GM18505 (cell line): ENCODE data around the gene MRPS12.
"Not testable (repeated sequence)": the region's sequence is repeated elsewhere in the genome, so short reads cannot be mapped to it uniquely, and the experiment has no call there.

Experiments
- ATAC-seq: cut with Tn5 transposase; IDR thresholded peaks from one replicate; pipeline ENCODE4 v1.9.1; 2021; ENCODE audit not compliant: unreplicated experiment
- POLR2A ChIP-seq: IDR thresholded peaks from 4 replicates; pipeline ENCODE4 v1.6.1; 2011; ENCODE audit warnings: borderline replicate concordance; ENCODE audit not compliant: insufficient read depth, insufficient read length; ENCODE audit errors: extremely low read depth

The MRPS12 gene

DNA sequence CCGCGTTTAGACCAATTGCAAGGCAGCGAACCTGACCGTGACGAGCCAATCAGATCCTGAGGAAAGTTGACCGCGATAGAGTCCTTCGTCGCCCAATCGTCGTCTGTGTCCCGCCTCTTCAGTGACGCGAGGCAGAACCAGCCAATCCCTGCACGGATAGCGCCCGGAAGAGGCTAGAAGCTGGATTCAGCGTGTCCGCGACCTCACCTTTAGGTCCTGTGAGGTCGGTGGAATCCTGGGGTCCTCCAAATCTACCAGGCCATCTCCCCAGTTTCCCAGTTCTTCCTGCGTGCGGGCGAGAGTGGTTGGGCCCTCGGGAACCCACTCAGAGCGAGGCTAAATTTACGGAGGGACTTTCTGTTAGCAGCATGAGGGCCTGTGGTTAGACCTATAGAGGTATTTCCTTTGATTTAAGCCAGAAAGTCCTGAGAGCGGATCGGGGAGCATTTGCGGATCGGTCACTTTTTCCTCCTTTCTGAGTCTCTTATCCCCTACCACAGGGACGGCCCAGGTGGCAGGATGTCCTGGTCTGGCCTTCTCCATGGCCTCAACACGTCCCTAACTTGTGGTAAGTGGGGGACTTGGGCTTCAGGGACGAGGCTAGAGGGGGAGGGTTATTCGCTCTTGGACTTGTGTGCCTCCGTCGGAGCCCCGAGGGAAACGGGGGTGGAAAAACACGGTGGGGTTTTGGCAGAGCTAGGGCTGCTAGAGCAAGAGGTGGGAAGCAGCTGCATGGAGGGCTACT, at the start of gene MRPS12:
TSS of gene MRPS12 (plus strand) at position 169 of the 745 bp plus-strand sequence. CDS start at position 520, 351 bp downstream.
- TF ChIP-seq POLR2A: peak; percentile 91
- ATAC-seq: peak; percentile 84

DNA sequence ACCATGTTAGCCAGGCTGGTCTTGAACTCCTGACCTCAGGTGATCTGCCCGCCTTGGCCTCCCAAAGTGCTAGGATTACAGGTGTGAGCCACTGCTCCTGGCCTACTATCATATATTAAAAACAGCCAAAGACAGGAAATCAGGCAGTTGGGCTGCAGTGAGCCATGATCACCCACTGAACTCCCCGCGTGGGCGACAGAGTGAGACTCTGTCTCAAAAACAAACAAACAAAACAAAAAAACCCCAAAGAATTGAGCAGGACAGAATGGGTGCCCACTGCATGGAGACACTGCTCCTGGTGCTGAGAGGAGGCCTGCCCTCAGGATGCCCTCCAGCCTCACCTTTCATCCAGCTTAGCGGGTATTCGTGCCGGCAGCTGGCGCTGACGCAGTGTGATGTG, 47.5 kb upstream of the MRPS12 start:
- no peak for TF ChIP-seq POLR2A
- no peak for ATAC-seq

DNA sequence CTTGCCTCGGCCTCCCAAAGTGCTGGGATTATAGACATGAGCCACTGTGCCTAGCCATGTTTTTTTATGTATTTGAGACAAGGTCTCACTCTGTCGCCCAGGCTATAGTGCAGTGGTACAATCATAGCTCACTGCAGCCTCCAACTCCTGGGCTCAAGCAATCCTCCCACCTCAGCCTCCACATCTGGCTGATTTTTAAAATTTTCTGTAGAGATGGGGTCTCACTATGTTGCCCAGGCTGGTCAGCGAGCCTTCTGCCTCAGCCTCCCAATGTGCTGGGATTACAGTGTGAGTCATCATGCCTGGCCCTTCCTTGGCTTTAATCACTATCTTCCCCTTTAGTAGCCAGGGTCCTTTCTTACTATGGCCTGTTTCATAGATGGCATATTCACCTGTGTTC, 46.1 kb upstream of the MRPS12 start:
- ATAC-seq: not testable (repeated sequence)

DNA sequence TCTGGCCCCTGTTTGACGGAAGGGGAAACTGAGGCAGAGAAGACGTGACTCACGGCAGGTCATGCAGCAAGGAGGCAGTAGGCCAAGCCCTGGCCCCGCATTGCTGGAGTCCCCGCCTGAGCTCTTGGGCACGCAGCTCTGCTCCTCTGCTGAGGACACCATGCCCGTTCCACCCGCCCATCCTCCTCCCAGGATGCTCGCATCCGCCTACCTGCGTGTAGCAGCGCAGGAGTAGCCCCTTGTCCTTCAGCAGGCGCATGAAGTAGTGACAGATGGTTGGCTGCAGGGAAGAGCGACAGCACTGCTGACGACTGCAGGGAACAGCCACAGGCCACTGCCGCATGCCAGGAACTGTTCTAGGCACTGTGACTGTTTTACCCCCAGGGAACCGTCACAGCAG, 41.9 kb upstream of the MRPS12 start:
- no peak for ATAC-seq
- TF ChIP-seq POLR2A: no peak

DNA sequence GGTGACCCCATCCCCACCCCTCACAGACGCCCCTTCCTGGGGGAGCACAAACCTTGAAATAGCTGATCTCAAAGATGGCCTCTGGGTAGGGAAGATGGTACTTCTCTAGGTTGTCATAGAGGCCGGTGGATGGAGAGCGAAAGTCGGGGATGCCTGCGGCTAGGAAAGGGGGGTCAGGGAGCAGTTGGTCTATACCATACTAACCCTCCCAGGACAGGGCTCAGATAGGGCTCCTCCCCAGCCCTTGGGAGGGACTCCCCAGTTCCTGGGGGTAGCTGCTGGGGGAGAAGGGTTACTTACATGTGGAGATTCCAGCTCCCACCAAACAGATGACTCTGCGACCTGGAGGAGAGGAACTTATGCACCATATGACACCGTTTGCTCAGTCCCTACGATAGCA, 40.9 kb upstream of the MRPS12 start:
- no peak for ATAC-seq
- no peak for TF ChIP-seq POLR2A

DNA sequence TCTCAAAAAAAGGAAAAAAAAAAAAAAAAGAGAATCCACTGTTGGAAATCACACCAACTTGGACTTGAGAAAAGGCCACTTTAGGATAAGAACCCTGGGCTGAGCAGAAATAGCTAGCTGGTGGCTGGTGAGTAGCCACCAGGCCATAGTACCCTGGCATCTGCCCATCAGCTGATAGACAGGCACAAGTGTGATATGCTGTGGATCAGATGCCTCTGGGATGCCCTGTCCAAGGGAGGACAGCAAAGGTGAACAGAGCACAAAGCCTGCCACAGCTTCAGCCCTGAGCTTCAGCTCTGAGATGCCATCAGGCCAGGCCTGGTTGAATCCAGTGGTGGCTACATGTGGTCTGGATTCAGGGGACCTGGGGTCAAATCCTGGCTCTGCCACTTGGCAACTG, 40.1 kb upstream of the MRPS12 start:
- ATAC-seq: no peak
- no peak for TF ChIP-seq POLR2A

DNA sequence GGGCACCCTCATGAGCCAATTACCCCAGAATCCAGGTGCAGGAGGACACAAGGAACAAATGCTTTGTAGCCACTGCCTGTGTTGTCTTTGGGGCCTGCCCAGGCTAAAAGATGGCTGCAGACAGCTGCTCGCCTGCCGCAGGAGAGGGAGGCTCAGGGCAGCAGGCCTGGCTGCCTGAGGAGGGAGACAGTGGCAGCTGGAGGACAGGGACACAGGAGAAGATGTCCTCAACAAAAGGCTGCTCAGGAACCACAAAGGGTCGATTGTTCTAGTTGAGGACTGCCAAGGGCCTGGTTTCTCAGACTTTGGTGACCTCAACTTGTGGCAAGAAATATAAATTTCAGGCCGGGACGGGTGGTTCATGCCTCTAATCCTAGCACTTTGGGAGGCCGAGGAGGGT, 39.0 kb upstream of the MRPS12 start:
- TF ChIP-seq POLR2A: no peak
- no peak for ATAC-seq

DNA sequence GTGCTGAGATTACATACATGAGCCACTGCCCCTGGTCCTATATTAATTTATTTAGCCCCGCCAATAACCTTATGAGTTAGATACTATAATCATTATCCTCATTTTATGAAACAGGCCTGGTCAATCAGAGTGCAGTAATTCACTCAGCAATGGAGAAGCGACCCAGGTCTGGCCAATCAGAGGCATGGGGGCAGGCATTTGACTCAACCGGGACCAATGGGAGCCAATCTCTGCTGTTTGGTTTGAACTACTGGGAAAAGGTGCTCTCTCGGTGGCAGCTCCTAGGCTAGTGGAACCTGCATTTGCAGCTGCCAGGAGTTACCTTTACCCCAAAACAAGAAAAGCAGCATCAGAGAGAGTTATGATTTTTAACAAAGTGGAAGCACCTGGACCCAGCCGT, 37.9 kb upstream of the MRPS12 start:
- TF ChIP-seq POLR2A: no peak
- no peak for ATAC-seq

DNA sequence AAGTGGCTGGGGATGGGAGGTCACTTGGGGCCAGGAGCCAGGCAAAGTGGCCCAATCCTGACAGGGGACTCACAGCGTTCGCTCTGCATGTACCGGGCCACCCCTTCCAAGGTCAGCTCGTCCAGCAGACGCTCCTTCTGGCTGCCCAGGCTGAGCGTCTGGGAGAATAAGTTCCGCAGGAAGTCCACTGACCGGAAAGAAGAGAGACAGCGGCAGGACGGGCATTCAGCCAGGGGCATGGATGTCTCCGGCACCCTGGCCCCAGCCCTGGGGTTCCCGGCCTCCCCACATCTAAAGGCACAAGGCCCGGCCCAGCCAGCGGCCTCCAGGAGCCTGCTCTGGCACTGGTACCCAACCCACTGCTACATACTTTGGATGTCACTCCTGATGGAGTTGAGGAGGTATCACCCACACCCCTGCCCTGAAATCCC, 37.4 kb upstream of the MRPS12 start:
- TF ChIP-seq POLR2A: no peak
- no peak for ATAC-seq

DNA sequence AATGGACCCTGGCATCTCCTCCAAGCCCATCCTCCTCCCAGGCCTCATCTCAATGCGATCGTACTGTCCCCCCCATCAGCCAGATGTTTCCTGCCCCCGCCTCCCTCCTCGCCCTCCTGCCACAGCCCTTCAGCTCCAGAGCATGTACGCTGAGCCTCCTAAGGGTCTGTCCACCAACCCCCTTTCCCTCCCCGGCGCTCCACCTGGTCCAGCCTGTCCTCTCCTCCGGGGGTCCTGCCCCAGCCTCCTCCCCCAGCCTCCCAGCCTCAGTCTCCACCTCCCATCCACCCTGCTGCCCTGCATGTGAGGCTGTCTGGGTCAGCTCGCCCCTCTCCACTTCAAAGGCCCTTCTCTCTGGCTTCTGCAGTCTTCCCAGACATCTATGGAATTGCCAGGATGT, 35.8 kb upstream of the MRPS12 start:
- TF ChIP-seq POLR2A: no peak
- no peak for ATAC-seq

DNA sequence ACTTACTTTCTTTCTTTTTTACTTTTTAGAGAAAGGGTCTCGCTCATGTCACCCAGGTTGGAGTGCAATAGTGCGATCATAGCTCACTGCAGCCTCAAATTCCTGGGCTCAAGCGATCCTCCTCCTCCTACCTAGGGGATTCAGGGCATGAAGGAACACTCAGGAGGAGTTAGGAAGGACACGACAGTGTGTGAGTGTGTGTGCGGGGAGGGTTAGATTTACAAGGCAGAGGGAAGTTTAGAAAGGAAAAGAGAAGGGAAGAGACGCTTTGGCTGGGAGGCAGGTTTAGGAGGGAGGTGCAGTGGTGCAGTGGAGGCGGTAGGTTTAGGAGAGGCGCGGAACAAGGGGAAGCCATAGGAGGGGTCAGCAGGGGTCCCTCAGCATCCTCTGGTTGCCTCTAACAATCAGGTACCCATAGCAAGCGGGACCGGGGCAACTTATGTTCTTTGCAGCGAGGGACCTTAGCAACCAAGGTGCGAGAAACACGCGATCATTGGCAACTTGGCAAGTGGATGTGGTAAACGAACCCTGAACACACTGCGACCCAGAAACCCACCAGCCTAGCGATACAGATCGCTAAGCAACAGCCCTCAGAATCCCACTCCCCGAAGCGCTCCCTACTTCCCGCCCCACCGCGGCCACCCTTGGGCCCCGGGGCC, 31.8 kb upstream of the MRPS12 start:
- no peak for ATAC-seq
- TF ChIP-seq POLR2A: no peak

DNA sequence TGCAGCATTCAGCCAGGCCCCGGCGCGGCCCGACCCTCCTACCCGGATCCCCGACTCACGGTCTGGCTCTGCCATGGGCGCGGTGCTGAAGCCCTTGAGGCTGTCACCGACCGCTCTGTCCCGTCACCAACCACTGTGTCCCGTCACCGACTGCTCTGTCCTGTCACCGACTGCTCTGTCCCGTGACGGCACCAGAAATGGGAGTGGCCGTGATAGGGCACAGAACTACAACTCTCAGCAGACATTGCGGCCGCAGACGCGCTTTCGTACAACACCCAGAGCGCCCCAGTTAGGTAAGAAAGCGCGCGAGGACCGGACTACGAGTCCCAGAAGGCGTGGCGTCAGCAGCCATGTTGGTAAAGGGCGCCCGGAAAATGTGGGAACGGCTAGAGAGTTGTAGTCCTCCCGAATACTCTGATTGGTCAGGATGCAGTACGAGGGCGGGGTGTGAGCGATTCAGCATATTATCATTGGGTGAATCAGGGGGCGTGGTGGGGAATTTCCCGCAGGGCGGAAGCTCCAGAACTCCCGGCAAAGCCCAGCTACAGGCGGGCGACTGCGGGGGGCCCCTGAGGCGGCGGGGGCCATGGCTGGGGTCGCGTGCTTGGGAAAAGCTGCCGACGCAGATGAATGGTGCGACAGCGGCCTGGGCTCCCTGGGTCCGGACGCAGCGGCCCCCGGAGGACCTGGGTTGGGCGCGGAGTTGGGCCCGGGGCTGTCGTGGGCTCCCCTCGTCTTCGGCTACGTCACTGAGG, 31.1 kb upstream of the MRPS12 start, which contains the start of the genes NFKBIB and SIRT2:
TSS of gene NFKBIB (plus strand) at position 523 of the 755 bp plus-strand sequence. CDS start at position 587, 64 bp downstream.
TSS of gene SIRT2 (minus strand) at position 172 of the 755 bp plus-strand sequence. CDS start at position 75, 97 bp downstream.
- ATAC-seq: peak; percentile 89
- TF ChIP-seq POLR2A: peak; percentile 78

DNA sequence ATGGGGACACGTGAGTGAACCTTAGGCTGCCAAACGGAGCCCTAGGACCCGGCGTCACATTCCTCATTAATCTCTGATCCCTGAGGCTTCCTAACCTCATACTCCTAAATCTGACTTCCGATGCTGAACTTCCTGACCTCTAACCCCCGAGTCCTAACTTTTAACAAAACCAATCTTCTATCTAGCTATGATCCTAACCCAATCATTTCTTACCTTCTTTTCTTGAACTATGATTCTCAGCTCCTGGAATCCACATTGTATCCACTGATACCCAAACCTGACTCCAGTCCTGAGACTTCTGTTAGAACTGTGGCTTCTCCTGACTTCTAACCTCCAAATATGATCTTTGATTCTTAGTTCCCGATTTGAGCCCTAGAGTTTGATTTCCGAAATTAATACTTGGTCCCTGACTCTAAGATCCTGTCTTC, 30.5 kb upstream of the MRPS12 start:
- TF ChIP-seq POLR2A: no peak
- ATAC-seq: no peak

DNA sequence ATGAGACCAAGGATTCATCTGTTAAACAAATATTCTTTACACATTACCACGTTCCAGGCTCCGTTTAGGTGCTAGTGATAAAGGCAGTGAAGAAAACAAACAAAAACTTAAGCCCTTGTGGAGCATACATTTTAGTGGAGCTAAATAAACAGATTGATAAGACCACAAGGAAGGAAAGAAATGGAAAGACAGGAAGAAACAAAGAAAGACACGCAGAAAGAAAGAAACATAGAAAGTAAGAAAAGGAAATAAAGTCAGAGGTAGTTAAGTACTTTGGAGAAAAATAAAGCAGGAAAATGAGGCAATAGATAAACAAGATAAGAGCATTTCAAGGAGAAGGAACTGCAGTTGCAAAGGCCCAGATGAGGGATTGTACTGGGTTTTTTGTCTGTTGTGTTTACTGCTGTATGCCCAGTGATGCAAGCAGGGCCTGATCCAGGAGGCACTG, 30.0 kb upstream of the MRPS12 start:
- ATAC-seq: no peak

DNA sequence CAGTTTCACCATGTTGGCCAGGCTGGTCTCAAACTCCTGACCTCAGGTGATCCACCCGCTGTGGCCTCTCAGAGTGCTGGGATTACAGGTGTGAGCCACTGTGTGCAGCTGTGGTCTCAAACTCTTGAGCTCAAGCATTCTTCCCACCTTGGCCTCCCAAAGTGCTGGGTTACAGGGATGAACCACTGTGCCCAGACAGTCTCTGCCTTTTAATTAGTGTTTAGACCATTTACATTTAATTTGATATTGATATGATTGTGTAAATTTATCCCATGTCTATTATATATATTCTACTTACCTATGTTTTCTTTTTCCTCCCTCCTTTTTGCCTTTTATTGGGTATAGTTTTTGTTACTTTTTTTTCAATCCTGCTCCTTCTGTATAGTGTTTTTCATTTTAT, 29.1 kb upstream of the MRPS12 start:
- TF ChIP-seq POLR2A: no peak
- no peak for ATAC-seq

More for the DNA sequence above, 30.0 kb upstream of the MRPS12 start:
- no peak for TF ChIP-seq POLR2A
